Chondrocyte (in vitro differentiated cells): ENCODE measurements around the gene EPHA4. TPM values are rescaled to one million over a fixed set of nuclear protein-coding genes. Genes with fewer than 3 reads are reported as not detected.

Experiments used
- DNase-seq: peaks from one replicate; pipeline ENCODE4 v3.0.0; 2021; ENCODE audit warnings: mixed read lengths, low spot score
- H3K27ac Mint-ChIP-seq: one replicate; pipeline ENCODE4 v1.8.0; 2021; ENCODE audit warnings: mild to moderate bottlenecking, moderate library complexity, mixed read lengths; ENCODE audit not compliant: unreplicated experiment
- H3K27me3 Mint-ChIP-seq: 2 replicates; pipeline ENCODE4 v1.8.0; 2021; ENCODE audit warnings: low read depth, mixed read lengths
- H3K36me3 Mint-ChIP-seq: 2 replicates; pipeline ENCODE4 v1.8.0; 2021; ENCODE audit warnings: low read depth, mixed read lengths
- H3K4me1 Mint-ChIP-seq: 2 replicates; pipeline ENCODE4 v1.8.0; 2021; ENCODE audit warnings: low read depth, mild to moderate bottlenecking, mixed read lengths
- H3K4me3 Mint-ChIP-seq: one replicate; pipeline ENCODE4 v1.8.0; 2021; ENCODE audit warnings: mild to moderate bottlenecking, moderate library complexity, mixed read lengths; ENCODE audit not compliant: unreplicated experiment
- H3K9me3 Mint-ChIP-seq: 2 replicates; pipeline ENCODE4 v1.8.0; 2021; ENCODE audit warnings: low read depth, mixed read lengths
- CTCF ChIP-seq: fragments of 200-600 bp; sonication (generic); IDR thresholded peaks from 2 replicates; pipeline ENCODE4 v1.5.0; 2021; ENCODE audit warnings: antibody characterized with exemption, mild to moderate bottlenecking, moderate library complexity
- total RNA-seq: library from RNA; stranded (reverse); gene quantifications from 3 replicates; pipeline ENCODE4 v1.2.1, GENCODE V29; 2021

Gene EPHA4
- total RNA-seq, 1 donor from 2014 or later: 3.9 TPM

GRCh38 chr2:221493391-221493790 is 78.7 kb downstream of the EPHA4 start:
- Mint-ChIP-seq H3K36me3 (no peaks in the 10 kb centered on the region), H3K9me3 (no peaks in the 10 kb centered on the region), H3K27me3 (no peaks in the 10 kb centered on the region), H3K4me3 (no peak overlapping the region), H3K27ac (no peak overlapping the region), H3K4me1 (no peaks in the 10 kb centered on the region)
- DNase-seq: no peak
- TF ChIP-seq CTCF: no peak

- Mint-ChIP-seq H3K27ac (no peak overlapping the region), H3K9me3 (no peaks in the 10 kb centered on the region), H3K4me3 (no peak overlapping the region), H3K4me1 (no peaks in the 10 kb centered on the region), H3K36me3 (no peaks in the 10 kb centered on the region), H3K27me3 (no peaks in the 10 kb centered on the region)
- no peak for DNase-seq
- no peak for TF ChIP-seq CTCF
These were observed 79.5 kb downstream of the EPHA4 start for GRCh38 chr2:221492636-221493035.

GRCh38 chr2:221490506-221491060 is 81.5 kb downstream of the EPHA4 start:
- H3K27ac Mint-ChIP-seq: no peak overlapping the region
- no peak for TF ChIP-seq CTCF
- H3K4me1 Mint-ChIP-seq: no peaks in the 10 kb centered on the region
- H3K9me3 Mint-ChIP-seq: no peaks in the 10 kb centered on the region
- H3K36me3 Mint-ChIP-seq: no peaks in the 10 kb centered on the region
- H3K4me3 Mint-ChIP-seq: no peak overlapping the region
- no peak for DNase-seq
- H3K27me3 Mint-ChIP-seq: no peaks in the 10 kb centered on the region

GRCh38 chr2:221488136-221488807 is 83.8 kb downstream of the EPHA4 start:
- Mint-ChIP-seq H3K4me3 (no peak overlapping the region), H3K9me3 (no peaks in the 10 kb centered on the region), H3K36me3 (no peaks in the 10 kb centered on the region), H3K27ac (no peak overlapping the region), H3K4me1 (no peaks in the 10 kb centered on the region), H3K27me3 (no peaks in the 10 kb centered on the region)
- TF ChIP-seq CTCF: no peak
- DNase-seq: no peak

- DNase-seq: no peak
- Mint-ChIP-seq H3K4me1 (no peaks in the 10 kb centered on the region), H3K4me3 (no peak overlapping the region), H3K9me3 (no peaks in the 10 kb centered on the region), H3K27me3 (no peaks in the 10 kb centered on the region), H3K36me3 (no peaks in the 10 kb centered on the region), H3K27ac (no peak overlapping the region)
- no peak for TF ChIP-seq CTCF
These were observed 86.0 kb downstream of the EPHA4 start for GRCh38 chr2:221486106-221486505.
